ENCODE results near the gene NRCAM. TPM values are rescaled to one million over a fixed set of nuclear protein-coding genes. Genes with fewer than 3 reads are reported as not detected.
"Not testable (repeated sequence)": the region's sequence is repeated elsewhere in the genome, so short reads cannot be mapped to it uniquely, and the experiment has no call there.

The NRCAM gene
- total RNA-seq, 6 donors from 2014 or later, result 2.5 to 23.0 (median 5.0) TPM

DNA sequence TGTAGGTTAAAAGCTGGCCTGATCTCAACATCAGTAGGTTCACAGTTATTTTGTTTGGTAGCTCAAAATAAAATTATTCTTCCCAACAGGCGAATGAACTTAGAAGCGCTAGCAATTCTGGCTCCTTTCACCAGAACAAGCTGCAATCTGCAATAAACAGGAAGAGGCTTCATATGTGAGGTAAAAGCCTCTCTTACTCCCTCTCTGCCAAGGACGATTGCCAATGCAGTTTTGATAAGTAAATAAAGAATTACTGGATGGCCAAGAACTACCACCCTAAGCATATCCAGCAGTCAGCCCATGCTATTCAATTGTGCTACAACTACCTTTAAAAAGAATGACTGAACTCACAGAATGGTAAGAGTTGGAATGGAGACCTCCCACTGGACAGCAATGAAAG lies 176.1 kb downstream of the NRCAM start:
- ATAC-seq (ENCODE audit: low FRiP score in 2 of 2) (no peak), DNase-seq (no peak)
- H3K27me3 ChIP-seq, result no peaks in the 10 kb centered on the region
- H3K9me3 ChIP-seq, result no peaks in the 10 kb centered on the region
- H3K36me3 ChIP-seq, result no peaks in the 10 kb centered on the region
- no peak for TF ChIP-seq POLR2A (IDR thresholded peaks at IDR 0.05)
- TF ChIP-seq POLR2AphosphoS5 (IDR thresholded peaks at IDR 0.05), result no peak
- TF ChIP-seq, protein P1, sequence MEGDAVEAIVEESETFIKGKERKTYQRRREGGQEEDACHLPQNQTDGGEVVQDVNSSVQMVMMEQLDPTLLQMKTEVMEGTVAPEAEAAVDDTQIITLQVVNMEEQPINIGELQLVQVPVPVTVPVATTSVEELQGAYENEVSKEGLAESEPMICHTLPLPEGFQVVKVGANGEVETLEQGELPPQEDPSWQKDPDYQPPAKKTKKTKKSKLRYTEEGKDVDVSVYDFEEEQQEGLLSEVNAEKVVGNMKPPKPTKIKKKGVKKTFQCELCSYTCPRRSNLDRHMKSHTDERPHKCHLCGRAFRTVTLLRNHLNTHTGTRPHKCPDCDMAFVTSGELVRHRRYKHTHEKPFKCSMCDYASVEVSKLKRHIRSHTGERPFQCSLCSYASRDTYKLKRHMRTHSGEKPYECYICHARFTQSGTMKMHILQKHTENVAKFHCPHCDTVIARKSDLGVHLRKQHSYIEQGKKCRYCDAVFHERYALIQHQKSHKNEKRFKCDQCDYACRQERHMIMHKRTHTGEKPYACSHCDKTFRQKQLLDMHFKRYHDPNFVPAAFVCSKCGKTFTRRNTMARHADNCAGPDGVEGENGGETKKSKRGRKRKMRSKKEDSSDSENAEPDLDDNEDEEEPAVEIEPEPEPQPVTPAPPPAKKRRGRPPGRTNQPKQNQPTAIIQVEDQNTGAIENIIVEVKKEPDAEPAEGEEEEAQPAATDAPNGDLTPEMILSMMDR (IDR thresholded peaks at IDR 0.05), result no peak
- TF ChIP-seq EP300 (IDR thresholded peaks at IDR 0.05), result no peak
- no peaks in the 10 kb centered on the region for H3K4me1 ChIP-seq
- H3K27ac ChIP-seq, result no peak overlapping the region
- 25 to 32% methylated on average over 3 of the region's 3 CpGs for WGBS, 2 donors
- H3K4me3 ChIP-seq, result no peak overlapping the region

DNA sequence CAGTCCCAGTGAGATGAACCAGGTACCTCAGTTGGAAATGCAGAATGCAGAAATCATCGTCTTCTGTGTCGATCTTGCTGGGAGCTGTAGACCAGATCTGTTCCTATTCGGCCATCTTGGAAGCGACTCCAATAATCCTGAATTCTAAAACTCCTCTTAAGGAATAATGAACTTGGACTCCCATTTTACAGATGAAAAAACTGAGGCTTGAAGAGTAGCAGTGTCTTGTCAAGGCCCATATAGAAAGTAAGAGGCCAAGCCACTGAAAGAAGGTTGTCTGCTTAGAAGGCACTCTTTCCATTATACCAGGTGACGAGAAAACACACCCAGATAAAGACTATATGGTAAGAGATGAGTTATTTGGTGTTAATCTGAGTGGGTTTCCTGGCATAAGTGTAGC lies 177.5 kb downstream of the NRCAM start:
- Histone ChIP-seq H3K27me3 (no peaks in the 10 kb centered on the region), H3K4me1 (no peaks in the 10 kb centered on the region), H3K36me3 (no peaks in the 10 kb centered on the region), H3K4me3 (no peak overlapping the region), H3K27ac (no peak overlapping the region), H3K9me3 (no peaks in the 10 kb centered on the region)
- ATAC-seq (ENCODE audit: low FRiP score in 2 of 2) (no peak), DNase-seq (no peak)
- TF ChIP-seq POLR2AphosphoS5 (IDR thresholded peaks at IDR 0.05) (no peak), EP300 (IDR thresholded peaks at IDR 0.05) (no peak), POLR2A (IDR thresholded peaks at IDR 0.05) (no peak)
- TF ChIP-seq, protein P1 (IDR thresholded peaks at IDR 0.05), result no peak
- WGBS, 2 donors, result 92 to 93% methylated on average over 4 to 5 of the region's 5 CpGs

DNA sequence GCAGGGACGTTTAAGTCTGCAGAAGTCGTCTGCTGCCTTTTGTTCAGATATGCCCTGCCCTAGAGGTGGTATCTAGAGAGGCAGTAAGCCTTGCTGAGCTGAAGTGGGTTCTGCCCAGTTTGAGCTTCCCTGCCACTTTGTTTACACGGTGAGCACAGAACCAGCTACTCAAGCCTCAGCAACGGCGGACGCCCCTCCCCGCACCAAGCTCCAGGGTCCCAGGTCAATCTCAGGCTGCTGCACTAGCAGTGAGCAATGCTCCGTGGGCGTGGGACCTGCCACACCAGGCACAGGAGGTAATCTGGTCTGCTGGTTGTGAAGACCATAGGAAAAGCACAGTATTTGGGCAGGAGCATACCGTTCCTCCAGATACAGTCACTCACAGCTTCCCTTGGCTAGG lies 178.0 kb downstream of the NRCAM start:
- peak in 1 of 2 donors; percentile 25 for DNase-seq
- no peaks in the 10 kb centered on the region for H3K9me3 ChIP-seq
- ATAC-seq (ENCODE audit: low FRiP score in 2 of 2), result no peak
- no peaks in the 10 kb centered on the region for H3K36me3 ChIP-seq
- H3K27me3 ChIP-seq, result no peaks in the 10 kb centered on the region
- no peak overlapping the region for H3K4me3 ChIP-seq
- WGBS, 2 donors, result 90% methylated on average over 10 of the region's 10 CpGs; no CpG with 5 or more reads in 1 of the 2 donors
- TF ChIP-seq POLR2AphosphoS5 (IDR thresholded peaks at IDR 0.05) (no peak), EP300 (IDR thresholded peaks at IDR 0.05) (no peak), POLR2A (IDR thresholded peaks at IDR 0.05) (no peak)
- TF ChIP-seq, protein P1 (IDR thresholded peaks at IDR 0.05), result no peak
- no peaks in the 10 kb centered on the region for H3K4me1 ChIP-seq
- no peak overlapping the region for H3K27ac ChIP-seq

DNA sequence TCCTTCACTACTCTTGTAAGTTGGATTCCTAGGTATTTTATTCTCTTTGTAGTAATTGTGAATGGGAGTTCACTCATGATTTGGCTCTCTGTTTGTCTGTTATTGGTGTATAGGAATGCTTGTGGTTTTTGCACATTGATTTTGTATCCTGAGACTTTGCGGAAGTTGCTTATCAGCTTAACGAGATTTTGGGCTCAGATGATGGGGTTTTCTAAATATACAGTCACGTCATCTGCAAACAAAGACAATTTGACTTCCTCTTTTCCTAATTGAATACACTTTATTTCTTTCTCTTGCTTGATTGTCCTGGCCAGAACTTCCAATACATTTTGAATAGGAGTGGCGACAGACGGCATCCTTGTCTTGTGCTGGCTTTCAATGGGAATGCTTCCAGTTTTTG lies 181.8 kb downstream of the NRCAM start:
- not testable (repeated sequence) for ATAC-seq (ENCODE audit: low FRiP score in 2 of 2); H3K4me3 ChIP-seq; H3K36me3 ChIP-seq; H3K27me3 ChIP-seq; H3K4me1 ChIP-seq; H3K27ac ChIP-seq; DNase-seq; H3K9me3 ChIP-seq
- 74 to 79% methylated on average over 5 of the region's 5 CpGs for WGBS, 2 donors

DNA sequence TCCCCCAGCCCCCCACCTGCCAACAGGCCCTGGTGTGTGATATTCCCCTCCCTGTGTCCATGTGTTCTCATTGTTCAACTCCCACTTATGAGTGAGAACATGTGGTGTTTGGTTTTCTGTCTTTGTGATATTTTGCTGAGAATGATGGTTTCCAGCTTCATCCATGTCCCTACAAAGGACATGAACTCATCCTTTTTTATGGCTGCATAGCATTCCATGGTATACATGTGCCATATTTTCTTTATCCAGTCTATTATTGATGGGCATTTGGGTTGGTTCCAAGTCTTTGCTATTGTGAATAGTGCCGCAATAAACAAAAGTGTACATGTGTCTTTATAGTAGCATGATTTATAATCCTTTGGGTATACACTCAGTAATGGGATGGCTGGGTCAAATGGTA lies 183.3 kb downstream of the NRCAM start:
- not testable (repeated sequence) for DNase-seq; H3K27me3 ChIP-seq; H3K4me1 ChIP-seq; H3K4me3 ChIP-seq; ATAC-seq (ENCODE audit: low FRiP score in 2 of 2); H3K9me3 ChIP-seq; H3K36me3 ChIP-seq; H3K27ac ChIP-seq
- WGBS, 2 donors, result 89 to 91% methylated on average over 1 of the region's 1 CpG

DNA sequence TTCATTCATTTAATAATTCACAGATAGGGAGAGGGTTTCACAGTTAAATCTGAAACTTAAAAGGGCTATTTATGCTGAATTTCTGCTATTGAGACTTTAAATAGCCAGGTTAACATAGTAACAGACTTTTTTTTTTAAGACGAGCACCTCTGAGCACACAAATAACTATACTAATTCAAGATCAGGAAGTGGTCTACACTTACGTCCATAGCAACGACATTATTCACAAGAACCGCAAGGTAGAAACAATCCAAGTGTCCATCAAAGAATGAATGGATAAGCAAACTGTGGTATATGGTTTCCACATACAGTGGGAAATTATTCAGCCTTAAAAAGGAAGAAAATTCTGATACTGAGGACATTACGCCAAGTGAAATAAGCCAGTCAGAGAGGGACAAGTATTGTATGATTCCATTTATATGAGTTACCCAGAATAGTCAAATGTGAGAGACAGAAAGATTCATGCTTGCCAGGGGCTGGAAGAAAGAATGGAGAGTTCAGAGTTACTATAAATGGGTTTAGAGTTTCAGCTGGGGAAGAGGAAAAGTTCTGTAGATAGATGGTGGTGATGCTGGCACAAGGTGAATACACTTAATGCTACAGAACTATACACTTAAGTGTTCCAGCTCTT lies 185.7 kb downstream of the NRCAM start:
- Histone ChIP-seq H3K27me3 (no peaks in the 10 kb centered on the region), H3K9me3 (no peaks in the 10 kb centered on the region), H3K27ac (no peak overlapping the region), H3K4me3 (no peak overlapping the region), H3K4me1 (no peaks in the 10 kb centered on the region), H3K36me3 (no peaks in the 10 kb centered on the region)
- DNase-seq, result no peak
- ATAC-seq (ENCODE audit: low FRiP score in 2 of 2), result no peak
- TF ChIP-seq EP300 (IDR thresholded peaks at IDR 0.05) (no peak), POLR2A (IDR thresholded peaks at IDR 0.05) (no peak), POLR2AphosphoS5 (IDR thresholded peaks at IDR 0.05) (no peak)
- TF ChIP-seq, protein P1 (IDR thresholded peaks at IDR 0.05), result no peak
- WGBS, 2 donors, result 44 to 45% methylated on average over 5 of the region's 5 CpGs
